ENCODE results near the gene ALPK1.

ALPK1 gene

GRCh38 chr4:112318239-112319142 lies 21.3 kb downstream of the ALPK1 start:
- no peaks in the 10 kb centered on the region for H3K9me3 ChIP-seq (replicated peaks; ENCODE audit: low read length)
- no peak overlapping the region for H3K4me2 ChIP-seq (ENCODE audit: low read length)
- H3K4me1 ChIP-seq (ENCODE audit: control insufficient read depth, insufficient read depth, low read length), result no peaks in the 10 kb centered on the region
- H3K9ac ChIP-seq (ENCODE audit: low read depth, low read length), result no peak overlapping the region
- no peaks in the 10 kb centered on the region for H3K36me3 ChIP-seq (ENCODE audit: insufficient read depth, low read length)
- no peak overlapping the region for H3K4me3 ChIP-seq (ENCODE audit: low read length)
- no peaks in the 10 kb centered on the region for H3K27me3 ChIP-seq (ENCODE audit: control insufficient read depth, insufficient read depth, low read length)

GRCh38 chr4:112321776-112322684 lies 24.9 kb downstream of the ALPK1 start:
- no peaks in the 10 kb centered on the region for H3K27me3 ChIP-seq (ENCODE audit: control insufficient read depth, insufficient read depth, low read length)
- no peak overlapping the region for H3K9ac ChIP-seq (ENCODE audit: low read depth, low read length)
- no peaks in the 10 kb centered on the region for H3K36me3 ChIP-seq (ENCODE audit: insufficient read depth, low read length)
- no peaks in the 10 kb centered on the region for H3K4me1 ChIP-seq (ENCODE audit: control insufficient read depth, insufficient read depth, low read length)
- no peaks in the 10 kb centered on the region for H3K9me3 ChIP-seq (replicated peaks; ENCODE audit: low read length)
- H3K4me2 ChIP-seq (ENCODE audit: low read length), result peak overlapping the region; percentile 58
- no peak overlapping the region for H3K4me3 ChIP-seq (ENCODE audit: low read length)

- H3K4me3 ChIP-seq (ENCODE audit: low read length), result no peak overlapping the region
- no peaks in the 10 kb centered on the region for H3K36me3 ChIP-seq (ENCODE audit: insufficient read depth, low read length)
- no peaks in the 10 kb centered on the region for H3K9me3 ChIP-seq (replicated peaks; ENCODE audit: low read length)
- no peaks in the 10 kb centered on the region for H3K4me1 ChIP-seq (ENCODE audit: control insufficient read depth, insufficient read depth, low read length)
- H3K27me3 ChIP-seq (ENCODE audit: control insufficient read depth, insufficient read depth, low read length), result no peaks in the 10 kb centered on the region
- no peak overlapping the region for H3K4me2 ChIP-seq (ENCODE audit: low read length)
- H3K9ac ChIP-seq (ENCODE audit: low read depth, low read length), result no peak overlapping the region
These were observed 25.7 kb downstream of the ALPK1 start for GRCh38 chr4:112322866-112323265.

DNA sequence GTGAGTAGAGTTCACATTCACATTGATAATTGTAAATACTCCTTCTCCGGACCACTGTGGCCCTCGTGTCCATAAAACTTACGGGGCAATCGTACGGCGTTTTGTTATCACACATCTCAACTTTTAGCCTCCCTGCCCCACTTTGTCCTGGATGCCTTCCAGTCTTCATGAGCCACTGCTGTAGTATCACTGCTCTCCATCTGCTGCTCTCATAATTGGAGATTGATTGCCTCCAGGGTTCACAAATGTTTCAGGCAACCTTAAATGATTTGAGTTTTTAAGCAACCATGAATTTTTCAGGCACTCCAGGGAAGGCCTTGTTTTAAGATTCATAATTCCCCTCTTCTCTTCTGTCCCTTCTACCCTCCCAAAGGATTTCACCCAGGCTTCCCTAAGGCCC lies 28.4 kb downstream of the ALPK1 start:
- Histone ChIP-seq H3K4me1 (ENCODE audit: control insufficient read depth, insufficient read depth, low read length) (no peaks in the 10 kb centered on the region), H3K36me3 (ENCODE audit: insufficient read depth, low read length) (no peaks in the 10 kb centered on the region), H3K4me2 (ENCODE audit: low read length) (no peak overlapping the region), H3K4me3 (ENCODE audit: low read length) (no peak overlapping the region), H3K9ac (ENCODE audit: low read depth, low read length) (no peak overlapping the region), H3K27me3 (ENCODE audit: control insufficient read depth, insufficient read depth, low read length) (no peaks in the 10 kb centered on the region), H3K9me3 (replicated peaks; ENCODE audit: low read length) (no peaks in the 10 kb centered on the region)

GRCh38 chr4:112327965-112328733 lies 31.0 kb downstream of the ALPK1 start:
- no peaks in the 10 kb centered on the region for H3K36me3 ChIP-seq (ENCODE audit: insufficient read depth, low read length)
- peak overlapping the region; percentile 22 for H3K9ac ChIP-seq (ENCODE audit: low read depth, low read length)
- H3K27me3 ChIP-seq (ENCODE audit: control insufficient read depth, insufficient read depth, low read length), result no peaks in the 10 kb centered on the region
- H3K4me1 ChIP-seq (ENCODE audit: control insufficient read depth, insufficient read depth, low read length), result no peaks in the 10 kb centered on the region
- no peak overlapping the region for H3K4me3 ChIP-seq (ENCODE audit: low read length)
- H3K4me2 ChIP-seq (ENCODE audit: low read length), result peak overlapping the region; percentile 74
- H3K9me3 ChIP-seq (replicated peaks; ENCODE audit: low read length), result no peaks in the 10 kb centered on the region

GRCh38 chr4:112328734-112329130 lies 31.6 kb downstream of the ALPK1 start:
- Histone ChIP-seq H3K27me3 (ENCODE audit: control insufficient read depth, insufficient read depth, low read length) (no peaks in the 10 kb centered on the region), H3K4me2 (ENCODE audit: low read length) (no peak overlapping the region), H3K9ac (ENCODE audit: low read depth, low read length) (no peak overlapping the region), H3K9me3 (replicated peaks; ENCODE audit: low read length) (no peaks in the 10 kb centered on the region), H3K4me1 (ENCODE audit: control insufficient read depth, insufficient read depth, low read length) (no peaks in the 10 kb centered on the region), H3K4me3 (ENCODE audit: low read length) (no peak overlapping the region), H3K36me3 (ENCODE audit: insufficient read depth, low read length) (no peaks in the 10 kb centered on the region)

- Histone ChIP-seq H3K27me3 (ENCODE audit: control insufficient read depth, insufficient read depth, low read length) (no peaks in the 10 kb centered on the region), H3K4me1 (ENCODE audit: control insufficient read depth, insufficient read depth, low read length) (no peaks in the 10 kb centered on the region), H3K4me3 (ENCODE audit: low read length) (no peak overlapping the region), H3K9me3 (replicated peaks; ENCODE audit: low read length) (no peaks in the 10 kb centered on the region), H3K4me2 (ENCODE audit: low read length) (no peak overlapping the region), H3K9ac (ENCODE audit: low read depth, low read length) (no peak overlapping the region), H3K36me3 (ENCODE audit: insufficient read depth, low read length) (no peaks in the 10 kb centered on the region)
These were observed 32.7 kb downstream of the ALPK1 start for GRCh38 chr4:112329672-112330375.

- no peak overlapping the region for H3K4me3 ChIP-seq (ENCODE audit: low read length)
- no peak overlapping the region for H3K9ac ChIP-seq (ENCODE audit: low read depth, low read length)
- H3K4me1 ChIP-seq (ENCODE audit: control insufficient read depth, insufficient read depth, low read length), result no peaks in the 10 kb centered on the region
- no peaks in the 10 kb centered on the region for H3K36me3 ChIP-seq (ENCODE audit: insufficient read depth, low read length)
- no peaks in the 10 kb centered on the region for H3K27me3 ChIP-seq (ENCODE audit: control insufficient read depth, insufficient read depth, low read length)
- no peak overlapping the region for H3K4me2 ChIP-seq (ENCODE audit: low read length)
- no peaks in the 10 kb centered on the region for H3K9me3 ChIP-seq (replicated peaks; ENCODE audit: low read length)
These were observed 33.8 kb downstream of the ALPK1 start for GRCh38 chr4:112330921-112331320.

DNA sequence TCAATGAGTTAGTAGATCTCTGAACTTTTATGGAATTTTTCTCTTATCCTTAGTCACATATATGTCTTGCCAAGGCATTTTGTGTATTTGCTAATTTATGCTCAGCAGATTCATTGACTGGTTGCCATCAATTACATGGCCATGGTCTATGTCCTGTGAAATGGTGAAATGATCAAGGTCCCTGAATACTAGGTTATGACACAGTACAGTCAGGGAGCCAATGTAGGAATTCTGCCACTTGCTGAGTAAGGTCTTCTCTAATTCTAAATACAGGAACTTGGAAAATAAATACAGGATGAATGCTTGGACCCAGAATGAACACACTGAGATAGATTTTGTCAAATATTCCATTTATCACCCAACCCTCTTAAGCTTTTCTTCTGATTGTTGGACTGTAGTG lies 35.2 kb downstream of the ALPK1 start:
- Histone ChIP-seq H3K9ac (ENCODE audit: low read depth, low read length) (no peak overlapping the region), H3K4me1 (ENCODE audit: control insufficient read depth, insufficient read depth, low read length) (no peaks in the 10 kb centered on the region), H3K4me2 (ENCODE audit: low read length) (no peak overlapping the region), H3K4me3 (ENCODE audit: low read length) (no peak overlapping the region), H3K27me3 (ENCODE audit: control insufficient read depth, insufficient read depth, low read length) (no peaks in the 10 kb centered on the region), H3K9me3 (replicated peaks; ENCODE audit: low read length) (no peaks in the 10 kb centered on the region), H3K36me3 (ENCODE audit: insufficient read depth, low read length) (no peaks in the 10 kb centered on the region)

GRCh38 chr4:112340023-112340422 lies 42.9 kb downstream of the ALPK1 start:
- Histone ChIP-seq H3K4me1 (ENCODE audit: control insufficient read depth, insufficient read depth, low read length) (no peaks in the 10 kb centered on the region), H3K4me2 (ENCODE audit: low read length) (no peak overlapping the region), H3K9ac (ENCODE audit: low read depth, low read length) (no peak overlapping the region), H3K36me3 (ENCODE audit: insufficient read depth, low read length) (no peaks in the 10 kb centered on the region), H3K4me3 (ENCODE audit: low read length) (no peak overlapping the region), H3K9me3 (replicated peaks; ENCODE audit: low read length) (no peaks in the 10 kb centered on the region), H3K27me3 (ENCODE audit: control insufficient read depth, insufficient read depth, low read length) (no peaks in the 10 kb centered on the region)
